Central memory CD8-positive, alpha-beta T cell (primary cell): ENCODE results near the gene ANKRD11.
"Not testable (repeated sequence)": the region's sequence is repeated elsewhere in the genome, so short reads cannot be mapped to it uniquely, and the experiment has no call there.

Experiments
- ATAC-seq: fragments of 150-1000 bp; cut with Tn5 transposase; replicated peaks from 2 replicates; pipeline ENCODE4 v1.10.0; 2022; ENCODE audit warnings: mild to moderate bottlenecking, moderate FRiP score, moderate number of reproducible peaks; ENCODE audit not compliant: poor library complexity, severe bottlenecking; ENCODE audit errors: extremely low read depth
- DNase-seq, 2 donors: peaks; one replicate each; pipeline ENCODE4 v3.0.0; 2021; ENCODE audit warnings: low spot score in 2 of 2
- H3K27ac Mint-ChIP-seq: one replicate; pipeline ENCODE4 v1.8.0; 2022; ENCODE audit warnings: low read depth, mild to moderate bottlenecking, moderate library complexity, mixed read lengths
- H3K27me3 Mint-ChIP-seq: one replicate; pipeline ENCODE4 v1.8.0; 2022; ENCODE audit warnings: mixed read lengths
- H3K36me3 Mint-ChIP-seq: one replicate; pipeline ENCODE4 v1.8.0; 2022; ENCODE audit warnings: mild to moderate bottlenecking, moderate library complexity, mixed read lengths; ENCODE audit not compliant: insufficient read depth
- H3K4me1 Mint-ChIP-seq: one replicate; pipeline ENCODE4 v1.8.0; 2022; ENCODE audit warnings: mixed read lengths
- H3K4me3 Mint-ChIP-seq: one replicate; pipeline ENCODE4 v1.8.0; 2022; ENCODE audit warnings: mild to moderate bottlenecking, moderate library complexity, mixed read lengths
- H3K9me3 Mint-ChIP-seq: one replicate; pipeline ENCODE4 v1.8.0; 2022; ENCODE audit warnings: mixed read lengths

The ANKRD11 gene

DNA sequence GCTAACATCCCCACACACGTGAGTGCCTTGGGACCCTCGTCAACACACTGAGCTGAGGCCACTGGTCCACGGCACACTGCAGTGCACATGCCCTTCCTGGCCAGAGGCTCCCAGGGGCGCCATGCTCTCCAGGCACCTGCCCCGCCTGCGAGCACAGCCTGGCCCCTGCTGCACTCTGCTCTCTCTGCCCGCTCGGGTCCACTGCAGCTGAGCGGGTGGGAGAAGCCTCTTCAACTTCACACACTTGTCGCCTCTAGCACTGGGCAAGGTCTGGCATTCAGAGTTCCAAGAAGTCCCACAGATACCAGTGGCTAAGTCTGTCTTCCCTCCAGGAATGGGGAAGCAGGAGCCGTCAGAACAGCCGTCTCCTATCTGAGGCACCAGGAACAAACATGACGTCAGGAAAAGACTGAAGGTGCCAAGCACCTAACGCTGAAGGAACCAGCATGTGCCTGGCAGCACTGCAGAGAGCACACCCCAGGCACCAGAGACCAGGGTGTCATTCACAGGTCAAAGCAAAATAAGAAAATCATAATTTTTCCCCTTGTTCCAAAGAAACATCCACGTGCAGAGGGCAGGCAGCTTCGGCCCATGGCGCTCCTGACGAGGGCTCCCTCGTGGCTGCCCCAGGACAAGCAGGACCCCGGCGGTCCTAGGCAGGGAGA, 189.9 kb downstream of the ANKRD11 start:
- peaks cover 15% of the 10 kb centered on the region for H3K36me3 Mint-ChIP-seq
- H3K27me3 Mint-ChIP-seq = no peaks in the 10 kb centered on the region
- ATAC-seq (no peak), DNase-seq (no peak)
- H3K27ac Mint-ChIP-seq = no peak overlapping the region
- no peaks in the 10 kb centered on the region for H3K9me3 Mint-ChIP-seq
- H3K4me1 Mint-ChIP-seq = peaks cover 58% of the 10 kb centered on the region
- no peak overlapping the region for H3K4me3 Mint-ChIP-seq

DNA sequence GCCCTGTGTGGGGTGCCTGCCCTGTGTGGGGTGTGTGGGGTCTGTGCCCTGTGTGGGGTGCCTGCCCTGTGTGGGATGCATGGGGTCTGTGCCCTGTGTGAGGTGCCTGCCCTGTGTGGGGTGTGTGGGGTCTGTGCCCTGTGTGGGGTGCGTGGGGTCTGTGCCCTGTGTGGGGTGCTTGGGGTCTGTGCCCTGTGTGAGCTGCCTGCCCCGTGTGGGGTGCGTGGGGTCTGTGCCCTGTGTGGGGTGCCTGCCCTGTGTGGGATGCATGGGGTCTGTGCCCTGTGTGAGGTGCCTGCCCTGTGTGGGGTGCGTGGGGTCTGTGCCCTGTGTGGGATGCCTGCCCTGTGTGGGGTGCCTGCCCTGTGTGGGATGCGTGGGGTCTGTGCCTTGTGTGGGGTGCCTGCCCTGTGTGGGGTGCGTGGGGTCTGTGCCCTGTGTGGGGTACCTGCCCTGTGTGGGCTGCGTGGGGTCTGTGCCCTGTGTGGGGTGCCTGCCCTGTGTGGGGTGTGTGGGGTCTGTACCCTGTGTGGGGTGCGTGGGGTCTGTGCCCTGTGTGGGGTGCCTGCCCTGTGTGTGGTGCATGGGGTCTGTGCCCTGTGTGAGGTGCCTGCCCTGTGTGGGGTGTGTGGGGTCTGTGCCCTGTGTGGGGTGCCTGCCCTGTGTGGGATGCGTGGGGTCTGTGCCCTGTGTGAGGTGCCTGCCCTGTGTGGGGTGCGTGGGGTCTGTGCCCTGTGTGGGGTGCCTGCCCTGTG, 190.8 kb downstream of the ANKRD11 start:
- DNase-seq, ATAC-seq, H3K4me3 Mint-ChIP-seq, H3K9me3 Mint-ChIP-seq, H3K27me3 Mint-ChIP-seq: not testable (repeated sequence)
- H3K4me1 Mint-ChIP-seq = peaks cover 57% of the 10 kb centered on the region
- peak overlapping the region; percentile 78 for H3K27ac Mint-ChIP-seq
- H3K36me3 Mint-ChIP-seq = peaks cover 16% of the 10 kb centered on the region

DNA sequence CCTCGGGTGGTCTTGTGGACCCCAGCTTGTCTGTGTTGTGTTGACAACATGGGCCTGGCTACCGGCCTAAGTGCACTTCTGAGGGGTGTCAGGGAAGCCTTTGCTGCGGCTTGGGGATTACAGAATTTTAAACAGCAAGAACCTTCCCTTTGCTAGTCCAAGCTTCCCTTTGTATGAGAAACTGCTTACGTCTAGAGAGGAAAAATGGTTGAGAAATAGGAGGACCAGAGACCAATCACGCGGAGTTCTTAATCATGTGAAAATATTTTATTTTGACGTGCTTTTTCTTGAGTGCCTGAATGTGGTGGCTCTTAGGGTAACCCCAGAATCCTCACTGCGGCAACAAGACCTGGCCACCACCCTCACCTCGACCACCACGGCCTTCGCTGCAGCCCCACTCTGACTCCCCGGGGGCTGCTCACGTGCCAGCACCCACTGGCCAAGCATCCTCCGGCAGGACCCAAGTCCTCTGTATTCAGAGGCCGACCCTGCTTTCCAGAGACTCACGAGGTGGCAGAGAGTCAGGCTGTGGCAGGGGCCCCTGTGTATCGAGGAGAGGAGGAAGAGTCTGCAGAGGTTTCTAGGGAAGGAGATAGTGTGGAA, 191.6 kb downstream of the ANKRD11 start:
- ATAC-seq (no peak), DNase-seq (no peak)
- Mint-ChIP-seq H3K36me3 (peaks cover 18% of the 10 kb centered on the region), H3K4me3 (no peak overlapping the region), H3K27me3 (no peaks in the 10 kb centered on the region), H3K9me3 (no peaks in the 10 kb centered on the region), H3K4me1 (peaks cover 48% of the 10 kb centered on the region), H3K27ac (peak overlapping the region; percentile 78)

DNA sequence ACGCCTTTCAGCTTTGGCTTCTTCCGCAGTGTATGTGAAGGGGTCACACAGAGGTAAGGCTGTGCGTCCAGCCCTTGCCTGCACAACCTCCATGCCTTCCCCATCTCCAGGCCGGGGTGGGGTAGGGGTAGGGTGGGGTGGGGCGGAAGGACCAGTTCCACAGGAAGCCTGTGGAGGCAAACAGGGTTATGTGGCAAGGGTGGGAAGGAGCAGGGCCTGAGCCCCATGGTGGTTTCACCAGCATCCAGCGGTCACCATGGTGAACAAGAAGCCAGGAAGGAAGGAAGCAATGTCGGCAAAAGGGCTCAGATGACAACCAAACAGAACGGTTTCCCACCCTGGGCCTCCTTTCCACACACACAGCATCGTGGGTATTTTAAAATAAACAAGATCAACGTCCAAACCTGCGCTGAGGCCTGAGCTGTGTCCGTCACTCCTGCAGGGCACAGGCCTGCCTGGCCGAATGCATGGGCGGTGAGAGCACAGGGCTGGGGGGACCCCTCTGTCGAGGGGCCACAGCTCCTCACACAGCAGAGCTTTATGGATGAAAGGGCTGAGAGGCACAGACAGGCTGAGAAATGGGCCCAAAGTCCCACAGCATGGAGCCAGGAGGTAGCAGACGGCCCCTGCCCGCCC, 192.3 kb downstream of the ANKRD11 start:
- Mint-ChIP-seq H3K27ac (peak overlapping the region; percentile 82), H3K27me3 (no peaks in the 10 kb centered on the region), H3K4me1 (peaks cover 42% of the 10 kb centered on the region), H3K4me3 (no peak overlapping the region), H3K36me3 (peaks cover 18% of the 10 kb centered on the region), H3K9me3 (no peaks in the 10 kb centered on the region)
- DNase-seq (no peak), ATAC-seq (no peak)

DNA sequence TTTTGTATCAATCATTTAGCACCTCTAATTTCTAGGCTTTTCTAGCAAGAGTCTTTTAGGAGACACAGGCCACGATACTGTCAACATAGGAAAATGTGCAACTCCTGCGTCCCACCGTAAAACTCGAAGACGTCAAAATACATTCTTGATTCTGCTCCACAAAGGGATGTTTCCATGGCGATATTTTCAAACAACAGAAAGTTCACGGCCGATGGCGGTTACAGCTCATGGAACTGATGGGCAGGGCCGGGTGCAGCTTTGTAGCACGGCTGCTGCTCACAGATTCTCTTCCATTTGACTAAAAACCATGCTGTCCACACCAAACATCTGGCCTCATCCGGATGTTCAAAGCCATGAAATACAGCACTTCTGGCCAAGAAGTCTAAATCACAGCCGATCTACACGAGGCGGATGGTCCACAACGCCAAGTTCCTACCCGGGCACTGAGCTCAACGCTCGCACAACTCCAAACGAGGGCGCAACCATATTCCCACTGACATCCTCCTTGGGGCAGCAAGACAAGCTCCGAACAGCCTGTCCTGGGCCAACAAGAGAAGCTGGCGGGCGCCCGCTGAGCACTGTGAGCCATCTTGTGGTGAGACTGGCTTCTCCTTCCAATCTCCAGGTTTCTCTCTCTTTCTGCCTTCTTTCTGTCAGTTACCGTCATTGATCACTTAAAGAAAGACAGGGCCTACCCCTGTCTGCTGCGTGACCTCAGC, 193.0 kb downstream of the ANKRD11 start:
- Mint-ChIP-seq H3K27me3 (no peaks in the 10 kb centered on the region), H3K27ac (peak overlapping the region; percentile 82), H3K4me3 (no peak overlapping the region), H3K9me3 (no peaks in the 10 kb centered on the region), H3K4me1 (peaks cover 37% of the 10 kb centered on the region), H3K36me3 (peaks cover 20% of the 10 kb centered on the region)
- ATAC-seq (no peak), DNase-seq (no peak)

DNA sequence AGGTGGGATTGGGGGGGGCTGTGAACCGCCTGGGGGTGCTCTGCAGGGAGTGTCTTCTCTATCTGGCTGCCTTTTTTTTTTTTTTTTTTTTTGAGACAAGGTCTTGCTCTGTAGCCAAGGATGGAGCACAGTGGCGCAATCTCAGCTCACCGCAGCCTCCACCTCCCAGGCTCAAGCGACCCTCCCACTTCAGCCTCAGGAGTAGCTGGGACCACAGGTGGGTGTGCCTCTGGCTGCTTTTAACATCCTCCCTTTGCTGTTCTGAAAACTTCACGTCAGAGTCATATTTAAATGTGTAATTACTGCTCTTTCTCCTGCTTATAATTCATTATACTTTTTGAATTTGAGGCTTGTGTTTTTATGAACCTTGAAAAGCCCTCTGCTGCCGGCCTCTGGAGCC, 194.4 kb downstream of the ANKRD11 start:
- no peaks in the 10 kb centered on the region for H3K27me3 Mint-ChIP-seq
- H3K4me1 Mint-ChIP-seq = peaks cover 45% of the 10 kb centered on the region
- H3K36me3 Mint-ChIP-seq = peaks cover 21% of the 10 kb centered on the region
- ATAC-seq (no peak), DNase-seq (no peak)
- H3K9me3 Mint-ChIP-seq = no peaks in the 10 kb centered on the region
- no peak overlapping the region for H3K4me3 Mint-ChIP-seq
- H3K27ac Mint-ChIP-seq = peak overlapping the region; percentile 82

DNA sequence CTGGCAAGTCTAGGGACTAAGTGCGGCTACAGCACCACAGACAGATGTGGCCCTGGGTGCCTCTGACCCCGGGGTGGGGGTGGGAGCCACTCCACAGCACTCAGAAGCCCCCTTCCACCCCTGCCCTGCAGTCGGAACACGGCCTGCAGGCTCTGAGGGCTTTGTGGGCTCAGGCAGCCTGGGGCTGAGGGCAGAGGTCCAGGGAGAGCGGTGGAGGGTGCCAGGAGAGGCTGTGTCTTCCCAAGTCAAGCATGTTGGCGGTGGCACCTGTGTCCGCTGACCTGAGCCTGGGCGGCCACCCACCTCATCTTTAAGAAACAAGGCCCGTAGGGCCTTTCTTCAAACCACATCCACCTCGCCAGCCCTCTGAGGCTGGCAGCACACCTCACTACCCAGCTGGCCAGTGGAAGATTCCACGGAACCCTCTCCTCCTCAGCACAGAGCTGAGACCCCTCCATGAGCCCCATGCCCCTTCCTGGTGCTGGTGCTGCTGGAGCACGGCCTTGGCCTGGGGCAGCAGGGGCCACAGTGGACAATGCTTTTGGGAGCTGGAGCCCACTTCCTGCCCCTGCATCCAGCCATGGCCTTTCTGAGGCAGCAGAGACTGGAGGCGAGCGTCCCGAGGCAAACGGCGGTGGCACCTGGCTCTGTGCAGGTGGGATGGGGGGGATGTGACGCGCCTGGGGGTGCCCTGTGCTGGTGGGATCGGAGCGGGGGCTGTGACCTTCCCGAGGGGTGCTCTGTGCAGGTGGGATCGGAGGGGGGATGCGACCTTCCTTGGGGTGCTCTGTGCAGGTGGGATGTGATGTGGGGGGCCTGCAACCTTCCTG, 195.1 kb downstream of the ANKRD11 start:
- ATAC-seq (no peak), DNase-seq (no peak)
- H3K9me3 Mint-ChIP-seq = no peaks in the 10 kb centered on the region
- no peak overlapping the region for H3K4me3 Mint-ChIP-seq
- peaks cover 40% of the 10 kb centered on the region for H3K4me1 Mint-ChIP-seq
- peak overlapping the region; percentile 82 for H3K27ac Mint-ChIP-seq
- H3K27me3 Mint-ChIP-seq = no peaks in the 10 kb centered on the region
- H3K36me3 Mint-ChIP-seq = peaks cover 22% of the 10 kb centered on the region

DNA sequence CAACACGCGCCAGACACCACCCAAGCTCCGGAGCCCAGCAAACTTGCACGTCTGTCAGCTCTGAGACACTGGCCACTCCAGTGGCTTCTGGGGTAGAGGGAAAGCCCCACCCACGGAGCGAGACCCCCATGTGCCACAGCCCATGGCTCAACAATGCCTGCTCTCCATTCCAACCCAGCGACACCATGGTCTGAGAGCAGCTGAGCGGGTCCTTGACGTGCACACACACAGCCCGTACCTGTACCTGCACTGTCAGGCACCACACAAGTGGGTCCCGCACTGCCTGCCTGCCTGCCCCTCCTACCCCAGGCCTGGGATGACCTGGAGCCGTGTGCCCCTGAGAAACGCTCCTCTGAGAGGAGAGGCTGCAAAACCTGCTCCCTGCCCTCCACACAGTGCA, 195.9 kb downstream of the ANKRD11 start:
- H3K4me3 Mint-ChIP-seq = no peak overlapping the region
- H3K9me3 Mint-ChIP-seq = no peaks in the 10 kb centered on the region
- ATAC-seq (no peak), DNase-seq (no peak)
- peaks cover 42% of the 10 kb centered on the region for H3K4me1 Mint-ChIP-seq
- peaks cover 26% of the 10 kb centered on the region for H3K36me3 Mint-ChIP-seq
- peak overlapping the region; percentile 69 for H3K27ac Mint-ChIP-seq
- H3K27me3 Mint-ChIP-seq = no peaks in the 10 kb centered on the region

DNA sequence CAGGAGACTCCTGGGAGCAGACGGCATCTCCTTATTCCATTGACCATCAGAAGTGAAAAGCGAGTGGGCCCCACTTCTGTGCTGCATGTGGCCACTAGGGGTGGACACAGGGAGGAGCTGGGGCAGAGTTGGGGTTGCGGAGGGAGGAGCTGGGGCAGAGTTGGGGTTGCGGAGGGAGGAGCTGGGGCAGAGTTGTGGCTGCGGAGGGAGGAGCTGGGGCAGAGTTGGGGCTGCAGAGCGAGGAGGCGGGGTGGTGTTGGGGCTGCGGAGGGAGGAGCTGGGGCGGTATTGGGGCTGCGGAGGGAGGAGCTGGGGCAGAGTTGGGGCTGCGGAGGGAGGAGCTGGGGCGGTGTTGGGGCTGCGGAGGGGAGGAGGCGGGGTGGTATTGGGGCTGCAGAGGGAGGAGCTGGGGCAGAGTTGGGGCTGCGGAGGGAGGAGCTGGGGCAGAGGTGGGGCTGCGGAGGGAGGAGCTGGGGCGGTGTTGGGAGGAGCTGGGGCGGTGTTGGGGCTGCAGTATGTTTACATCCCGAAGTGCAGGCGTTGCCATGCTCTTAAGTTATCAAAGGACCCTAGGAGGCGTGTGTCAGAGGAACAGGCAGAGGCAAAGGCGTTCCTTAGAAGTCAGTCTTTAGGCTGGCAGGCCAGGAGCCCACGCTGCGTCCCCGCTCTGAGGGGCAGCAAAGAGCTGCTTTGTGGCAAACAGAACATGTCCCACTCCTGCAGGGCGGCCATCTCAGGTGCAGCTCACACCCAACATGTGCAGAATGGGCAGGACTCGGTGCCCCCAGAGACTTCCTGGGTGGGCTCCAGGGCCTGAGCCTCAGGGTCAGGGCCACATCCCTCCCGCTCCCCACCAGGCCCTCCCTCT, 196.9 kb downstream of the ANKRD11 start:
- DNase-seq (no peak), ATAC-seq (no peak)
- Mint-ChIP-seq H3K4me3 (no peak overlapping the region), H3K4me1 (peaks cover 38% of the 10 kb centered on the region), H3K9me3 (no peaks in the 10 kb centered on the region), H3K36me3 (peaks cover 30% of the 10 kb centered on the region), H3K27me3 (no peaks in the 10 kb centered on the region), H3K27ac (peak overlapping the region; percentile 69)

DNA sequence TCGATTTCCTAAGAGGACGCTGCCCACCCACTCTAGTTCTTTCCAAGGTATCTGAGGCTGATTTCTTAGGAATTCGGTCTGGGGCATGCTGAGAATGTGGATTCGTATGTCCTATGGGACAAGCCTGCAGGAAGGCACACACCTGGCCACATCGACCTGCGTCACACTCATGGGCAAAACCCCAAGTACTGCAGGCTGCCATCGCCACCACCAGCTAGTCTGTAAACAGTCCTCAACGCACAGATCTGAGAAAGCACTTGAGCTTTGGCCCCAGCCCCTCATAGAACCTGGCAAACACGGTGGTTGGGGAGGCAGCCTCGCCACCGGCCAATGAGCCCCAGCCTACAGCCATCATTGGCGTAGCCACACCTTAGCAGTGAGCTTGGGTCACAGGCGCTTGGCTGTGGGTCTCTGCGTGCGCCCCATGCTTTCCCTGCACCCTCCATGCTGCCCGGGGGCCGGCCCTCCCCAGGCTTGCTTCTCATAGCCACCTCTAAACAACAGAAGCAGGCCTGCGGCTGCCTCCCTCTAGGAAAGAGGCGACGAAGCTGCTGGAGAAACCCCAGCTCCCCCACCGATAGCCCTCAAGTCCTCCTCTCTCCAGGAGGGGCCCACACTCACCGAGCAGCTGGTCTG, 197.8 kb downstream of the ANKRD11 start:
- DNase-seq (no peak), ATAC-seq (no peak)
- H3K4me1 Mint-ChIP-seq = peaks cover 29% of the 10 kb centered on the region
- peaks cover 36% of the 10 kb centered on the region for H3K36me3 Mint-ChIP-seq
- no peak overlapping the region for H3K4me3 Mint-ChIP-seq
- no peaks in the 10 kb centered on the region for H3K9me3 Mint-ChIP-seq
- H3K27ac Mint-ChIP-seq = peak overlapping the region; percentile 46
- H3K27me3 Mint-ChIP-seq = no peaks in the 10 kb centered on the region

DNA sequence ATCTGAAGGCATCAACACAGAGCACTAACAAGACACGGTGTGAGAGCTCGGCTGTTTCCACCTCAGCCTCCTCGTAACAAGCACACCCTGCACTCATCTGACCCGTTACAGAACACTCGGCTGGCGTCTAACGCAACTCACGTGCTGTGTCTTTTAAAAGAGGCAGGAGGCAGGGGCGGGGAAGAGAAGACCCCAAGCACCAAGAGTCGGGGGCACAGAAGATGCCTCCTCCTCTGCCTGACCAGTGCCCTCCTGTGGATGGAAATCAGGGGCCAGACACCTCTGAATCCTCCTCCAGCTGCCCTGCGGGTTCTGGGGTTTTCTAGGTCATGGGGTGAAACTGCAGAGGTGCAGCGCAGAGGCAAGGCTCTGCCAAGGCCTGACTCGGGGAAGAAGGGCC, 198.6 kb downstream of the ANKRD11 start:
- Mint-ChIP-seq H3K36me3 (peaks cover 34% of the 10 kb centered on the region), H3K9me3 (no peaks in the 10 kb centered on the region), H3K4me1 (peaks cover 26% of the 10 kb centered on the region), H3K27me3 (no peaks in the 10 kb centered on the region), H3K27ac (no peak overlapping the region), H3K4me3 (no peak overlapping the region)
- ATAC-seq (no peak), DNase-seq (no peak)
